Activated CD8-positive, alpha-beta T cell treated with anti-CD3 and anti-CD28 coated beads for 36 hours (primary cell): Measurements from ENCODE around the gene KCNK15. TPM values are rescaled to one million over a fixed set of nuclear protein-coding genes. Genes with fewer than 3 reads are reported as not detected.

Experiments
- ATAC-seq: fragments of 200-7000 bp; cut with Tn5 transposase; one replicate; pipeline ENCODE4 v1.10.0; 2021; ENCODE audit warnings: mild to moderate bottlenecking, moderate library complexity
- CTCF ChIA-PET: fragments of 350-600 bp; sonication (Branson Sonifier 250); formaldehyde crosslinking; loops from one replicate; lab custom pipeline; 2021; ENCODE audit warnings: antibody characterized with exemption; lab: Charles Lee
- POLR2A ChIA-PET: fragments of 350-600 bp; sonication (Branson Sonifier 250); formaldehyde crosslinking; loops from one replicate; lab custom pipeline; 2021; ENCODE audit warnings: antibody characterized with exemption; lab: Charles Lee
- DNase-seq: peaks from one replicate; pipeline ENCODE4 v3.0.0-alpha.2; 2020
- H3K27ac Mint-ChIP-seq: one replicate; pipeline ENCODE4 v1.8.0; 2021; ENCODE audit warnings: mild to moderate bottlenecking, mixed read lengths
- H3K27me3 Mint-ChIP-seq: one replicate; pipeline ENCODE4 v1.8.0; 2021; ENCODE audit warnings: mixed read lengths
- H3K36me3 Mint-ChIP-seq: one replicate; pipeline ENCODE4 v1.8.0; 2021; ENCODE audit warnings: low read depth, mixed read lengths
- H3K4me1 Mint-ChIP-seq: one replicate; pipeline ENCODE4 v1.8.0; 2021; ENCODE audit warnings: low read depth, mixed read lengths
- H3K4me3 Mint-ChIP-seq: one replicate; pipeline ENCODE4 v1.8.0; 2021; ENCODE audit warnings: mild to moderate bottlenecking, moderate library complexity, mixed read lengths
- H3K9me3 Mint-ChIP-seq: one replicate; pipeline ENCODE4 v1.8.0; 2021; ENCODE audit warnings: mixed read lengths
- CTCF ChIP-seq: fragments of 200-600 bp; IDR thresholded peaks from one replicate; pipeline ENCODE4 v1.8.0; 2022; ENCODE audit warnings: antibody characterized with exemption, mild to moderate bottlenecking
- intact Hi-C: fragments of 100-400 bp; cut with micrococcal nuclease; formaldehyde crosslinking; loops from one replicate; pipeline ENCODE4 v1.10.0; 2022
- total RNA-seq, 2 experiments: library from RNA; stranded (reverse); gene quantifications; one replicate each; pipeline ENCODE4 v1.2.3, GENCODE V29; 2021

Gene KCNK15
- total RNA-seq, 2 experiments from 2014 or later, result 0.25 to 0.29 TPM

- Mint-ChIP-seq H3K9me3 (no peaks in the 10 kb centered on the region), H3K4me3 (no peak overlapping the region), H3K36me3 (no peaks in the 10 kb centered on the region), H3K4me1 (peaks cover 8% of the 10 kb centered on the region), H3K27ac (no peak overlapping the region), H3K27me3 (peaks cover 16% of the 10 kb centered on the region)
- ChIA-PET POLR2A (no interaction called here), CTCF (interaction anchor here (1.5 to 9.5 kb wide), 2 partner anchors 10 to 59 kb away, joined by 8 to 57 read pairs; no protein-coding TSS in a partner anchor)
- TF ChIP-seq CTCF, result no peak
- DNase-seq, result no peak
- intact Hi-C loops, result no loop called here
- no peak for ATAC-seq
Measured at GRCh38 chr20:44743080-44743701, 2.5 kb upstream of the KCNK15 start.

GRCh38 chr20:44743916-44744655 lies 1.6 kb upstream of the KCNK15 start:
- H3K36me3 Mint-ChIP-seq, result no peaks in the 10 kb centered on the region
- intact Hi-C loops, result no loop called here
- no peak for DNase-seq
- peaks cover 16% of the 10 kb centered on the region for H3K27me3 Mint-ChIP-seq
- H3K27ac Mint-ChIP-seq, result no peak overlapping the region
- no peak overlapping the region for H3K4me3 Mint-ChIP-seq
- no peaks in the 10 kb centered on the region for H3K9me3 Mint-ChIP-seq
- peaks cover 8% of the 10 kb centered on the region for H3K4me1 Mint-ChIP-seq
- POLR2A ChIA-PET, result interaction anchor here (0.6 kb wide), 1 partner anchor 75 kb away, joined by 4 read pairs; no protein-coding TSS in a partner anchor
- no peak for ATAC-seq
- TF ChIP-seq CTCF, result no peak
- CTCF ChIA-PET, result interaction anchor here (1.5 to 9.5 kb wide), 2 partner anchors 11 to 60 kb away, joined by 8 to 57 read pairs; no protein-coding TSS in a partner anchor

- Mint-ChIP-seq H3K9me3 (no peaks in the 10 kb centered on the region), H3K27ac (no peak overlapping the region), H3K36me3 (no peaks in the 10 kb centered on the region), H3K4me1 (peaks cover 8% of the 10 kb centered on the region), H3K4me3 (peak overlapping the region; percentile 41), H3K27me3 (peaks cover 20% of the 10 kb centered on the region)
- ATAC-seq (no peak), DNase-seq (no peak)
- TF ChIP-seq CTCF, result no peak
- intact Hi-C loops, result no loop called here
- CTCF ChIA-PET, result interaction anchor here (9.5 kb wide), 1 partner anchor 61 kb away, joined by 57 read pairs; no protein-coding TSS in a partner anchor
- POLR2A ChIA-PET, result no interaction called here
Measured at GRCh38 chr20:44745122-44745597, 505 bp upstream of the KCNK15 start.

- H3K27ac Mint-ChIP-seq, result no peak overlapping the region
- no peak for DNase-seq
Measured at GRCh38 chr20:44746367-44747165, 901 bp downstream of the KCNK15 start.

More at GRCh38 chr20:44746367-44747165, 901 bp downstream of the KCNK15 start:
- Mint-ChIP-seq H3K27me3 (peaks cover 20% of the 10 kb centered on the region), H3K4me3 (peak overlapping the region; percentile 70), H3K36me3 (no peaks in the 10 kb centered on the region), H3K9me3 (no peaks in the 10 kb centered on the region), H3K4me1 (peaks cover 8% of the 10 kb centered on the region)
- peak; percentile 5 for ATAC-seq
- intact Hi-C loops, result loop anchor here (1.0 kb wide), 1 partner anchor 121 kb away; no protein-coding TSS in a partner anchor
- no peak for TF ChIP-seq CTCF
- ChIA-PET POLR2A (interaction anchor here (0.6 to 0.8 kb wide), 3 partner anchors 65 to 349 kb away, joined by 3 read pairs; no protein-coding TSS in a partner anchor), CTCF (interaction anchor here (0.5 to 4.5 kb wide), 23 partner anchors 8 to 349 kb away, joined by 3 to 37 read pairs (median 5); no protein-coding TSS in a partner anchor)
